Peyer's patch (tissue), 4 donors: ENCODE measurements around the gene DGKI.

Source experiments
- CTCF ChIP-seq, 6 experiments: fragments of 450-650 bp in 4 of 6; fragments of 200-600 bp in 2 of 6; sonication (generic) in 1 of 6; IDR thresholded peaks; one replicate each; pipeline ENCODE4 v1.5.1; 2017 to 2019; ENCODE audit warnings: antibody characterized with exemption in 6 of 6, mild to moderate bottlenecking in 3 of 6, moderate library complexity in 1 of 6
- POLR2A ChIP-seq, 2 donors: fragments of 450-650 bp; IDR thresholded peaks; one replicate each; pipeline ENCODE4 v1.5.1; 2017; ENCODE audit warnings: antibody characterized with exemption in 2 of 2, mild to moderate bottlenecking in 2 of 2, moderate library complexity in 2 of 2

- no peak for TF ChIP-seq CTCF (IDR thresholded peaks at IDR 0.05)
- TF ChIP-seq POLR2A (IDR thresholded peaks at IDR 0.05) = no peak
Observed at GRCh38 chr7:137715533-137715932, 131.2 kb downstream of the DGKI start.
